HG02571 (cell line): ENCODE results near the gene ZNF792.
"Not testable (repeated sequence)": the region's sequence is repeated elsewhere in the genome, so short reads cannot be mapped to it uniquely, and the experiment has no call there.

ENCODE experiments used
- ATAC-seq: cut with Tn5 transposase; IDR thresholded peaks from one replicate; pipeline ENCODE4 v1.9.1; 2021; ENCODE audit warnings: mild to moderate bottlenecking, moderate library complexity; ENCODE audit not compliant: unreplicated experiment

ZNF792 gene

DNA sequence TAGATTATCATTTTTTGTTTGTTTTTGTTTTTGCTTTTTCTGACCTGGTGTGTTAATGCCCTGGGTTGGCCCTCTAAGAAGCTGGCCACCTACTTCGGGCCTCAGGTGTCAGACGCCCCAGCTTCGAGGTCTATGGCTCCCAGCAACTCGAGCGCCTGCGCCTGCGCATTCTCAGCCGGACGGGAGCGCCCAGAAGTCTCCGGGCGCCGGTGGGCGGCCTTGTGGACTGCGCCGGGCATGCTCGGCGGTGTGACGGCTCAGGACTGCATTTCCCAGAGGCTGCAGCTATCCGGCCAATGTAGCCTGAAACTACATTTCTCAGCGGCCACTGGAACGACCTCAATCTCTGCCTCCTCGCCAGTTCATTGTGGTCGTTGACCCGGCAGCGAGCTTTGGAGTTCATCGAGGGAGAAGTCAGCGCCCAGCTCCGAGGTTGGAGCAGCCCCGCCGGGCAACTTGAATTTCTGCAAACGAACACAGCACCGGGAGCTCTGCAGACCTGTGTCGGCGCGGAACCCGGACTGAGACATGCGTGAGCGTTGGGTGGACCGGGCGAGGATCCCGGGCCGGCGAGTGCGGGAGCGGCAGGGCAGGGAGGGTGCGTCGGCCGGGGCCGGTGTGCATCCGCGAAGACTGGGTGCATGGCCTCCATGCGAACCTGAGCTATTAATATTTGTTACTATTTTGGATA lies 37.2 kb downstream of the ZNF792 start, which contains the start of gene ZNF30:
Gene ZNF30, plus strand, starts transcription at position 219 of the 691 bp plus-strand sequence. CDS start 3,045 bp downstream, outside the sequence.
- ATAC-seq = peak; percentile 87

DNA sequence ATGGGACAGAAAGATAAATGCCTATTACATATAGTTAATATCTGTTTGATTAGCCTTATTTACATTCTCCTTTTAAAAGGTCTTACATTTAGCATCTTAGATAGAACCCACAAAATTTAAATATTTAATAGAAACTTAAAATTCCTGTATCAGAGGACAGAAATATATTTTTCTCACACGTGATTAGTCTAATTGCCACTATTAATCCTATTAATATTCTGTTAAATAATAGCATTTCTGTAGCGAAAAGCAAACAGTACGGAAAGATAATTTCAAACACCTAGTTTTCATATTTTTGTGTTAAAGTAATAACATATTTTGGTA lies 37.7 kb downstream of the ZNF792 start:
- ATAC-seq = no peak

DNA sequence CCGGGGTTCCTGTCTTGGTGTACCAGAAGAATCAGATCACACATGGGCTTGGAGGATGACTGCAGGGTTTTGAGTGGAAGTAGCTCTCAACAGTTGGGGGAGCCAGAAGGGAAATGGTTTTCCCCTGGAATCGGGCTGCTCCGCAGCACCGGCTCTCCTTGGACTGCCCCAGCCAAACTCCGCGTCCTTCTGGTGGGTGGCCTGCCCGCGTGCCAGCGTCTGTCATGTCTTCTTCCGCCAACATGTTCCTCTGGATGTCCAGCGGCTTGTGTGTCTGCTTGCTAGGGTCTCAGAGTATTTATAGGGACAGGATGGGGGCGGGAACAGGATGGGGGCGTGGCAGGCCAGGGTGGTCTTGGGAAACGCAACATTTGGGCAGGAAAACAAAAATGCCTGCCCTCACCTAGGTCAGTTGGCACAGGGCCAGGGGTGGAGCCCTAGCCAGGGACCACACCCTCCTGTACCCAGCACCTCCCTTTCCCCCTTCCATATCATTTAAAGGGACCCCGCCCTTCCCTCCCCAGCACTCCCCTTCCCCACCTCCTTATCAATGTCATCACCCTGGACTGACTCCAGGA lies 38.7 kb downstream of the ZNF792 start:
- ATAC-seq = no peak

DNA sequence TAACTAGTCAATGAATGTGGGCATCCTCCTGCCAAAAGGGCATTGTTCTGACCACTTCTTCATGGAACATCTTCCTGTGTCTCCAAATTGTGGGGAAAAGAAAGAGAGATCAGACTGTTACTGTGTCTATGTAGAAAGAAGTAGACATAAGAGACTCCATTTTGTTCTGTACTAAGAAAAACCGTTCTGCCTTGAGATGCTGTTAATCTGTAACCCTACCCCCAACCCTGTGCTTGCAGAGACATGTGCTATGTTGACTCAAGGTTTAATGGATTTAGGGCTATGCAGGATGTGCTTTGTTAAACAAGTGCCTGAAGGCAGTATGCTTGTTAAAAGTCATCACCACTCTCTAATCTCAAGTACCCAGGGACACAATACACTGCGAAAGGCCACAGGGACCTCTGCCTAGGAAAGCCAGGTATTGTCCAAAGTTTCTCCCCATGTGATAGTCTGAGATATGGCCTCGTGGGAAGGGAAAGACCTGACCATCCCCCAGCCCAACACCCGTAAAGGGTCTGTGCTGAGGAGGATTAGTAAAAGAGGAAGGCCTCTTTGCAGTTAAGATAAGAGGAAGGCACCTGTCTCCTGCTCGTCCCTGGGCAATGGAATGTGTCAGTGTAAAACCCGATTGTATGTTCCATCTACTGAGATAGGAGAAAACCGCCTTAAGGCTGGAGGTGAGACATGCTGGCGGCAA lies 43.8 kb downstream of the ZNF792 start:
- ATAC-seq = not testable (repeated sequence)

DNA sequence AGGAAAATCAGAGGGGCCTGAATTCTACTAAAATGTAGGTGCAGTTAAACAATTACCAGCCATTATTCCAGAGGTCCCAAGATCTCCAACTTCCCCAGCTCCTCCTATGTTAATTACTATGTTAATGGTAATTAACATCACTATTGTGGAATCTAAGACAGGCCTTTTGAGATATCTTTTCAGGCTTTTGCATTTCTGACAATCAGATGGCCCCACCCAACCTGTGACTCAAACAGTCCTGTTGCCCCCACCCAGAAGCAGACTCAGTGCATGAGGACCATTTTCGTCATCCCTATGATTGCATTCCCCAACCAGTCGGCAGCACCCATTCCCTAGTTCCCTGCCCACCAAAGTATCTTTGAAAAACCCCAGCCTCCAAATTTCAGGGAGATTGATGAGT lies 45.8 kb downstream of the ZNF792 start:
- ATAC-seq = no peak

DNA sequence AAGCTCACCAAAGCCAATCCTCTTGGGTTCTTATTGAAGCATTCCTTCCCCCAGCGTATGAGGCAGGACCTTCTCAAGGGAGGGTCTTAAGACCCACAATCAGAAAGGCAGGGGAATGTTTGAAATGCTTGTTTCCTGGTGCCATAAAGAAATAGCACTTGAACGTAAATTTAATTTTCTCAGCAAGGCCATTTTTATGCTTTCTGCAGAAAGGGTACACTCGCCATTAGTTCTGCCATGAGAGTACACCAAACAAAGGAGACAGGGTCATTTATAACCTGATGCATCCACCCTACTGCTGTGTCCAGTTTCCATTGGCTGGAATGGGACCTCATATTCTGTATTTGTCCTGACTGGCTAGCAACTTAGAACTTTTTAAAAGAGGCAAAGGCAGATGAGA lies 46.9 kb downstream of the ZNF792 start:
- not testable (repeated sequence) for ATAC-seq

DNA sequence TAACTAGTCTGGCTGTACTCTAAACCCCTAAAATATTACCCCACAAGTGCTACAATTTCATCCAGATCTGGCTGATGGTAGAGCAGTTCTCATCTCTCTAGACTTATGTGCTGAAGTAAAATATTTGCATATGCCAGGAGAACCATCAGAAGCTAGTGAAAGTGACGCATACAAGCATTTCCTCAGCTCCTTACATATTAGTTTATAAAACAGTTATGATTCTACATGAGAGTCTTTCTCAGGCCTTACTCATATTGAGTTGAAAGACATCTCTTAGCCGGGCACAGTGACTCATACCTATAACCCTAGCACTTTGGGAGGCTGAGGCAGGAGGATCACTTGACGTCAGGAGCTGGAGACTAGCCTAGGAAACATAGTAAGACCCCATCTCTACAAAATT lies 53.3 kb downstream of the ZNF792 start:
- no peak for ATAC-seq
